DND-41 (cell line): ENCODE data around the gene CLINT1.

Experiments
- ATAC-seq: fragments of 200-7000 bp; cut with Tn5 transposase; 3 replicates; pipeline ENCODE4 v1.9.1; 2021; ENCODE audit warnings: low read depth; ENCODE audit not compliant: insufficient read depth
- DNase-seq: peaks from one replicate; pipeline ENCODE4 v3.0.0-alpha.2; 2020
- H2AFZ ChIP-seq: 2 replicates; pipeline ENCODE4 v1.6.0; 2012; ENCODE audit warnings: low read depth, low read length
- H3K27ac ChIP-seq: 2 replicates; pipeline ENCODE4 v1.5.1; 2012; ENCODE audit warnings: low read length, inconsistent platforms
- H3K27me3 ChIP-seq: fragments of 200-600 bp; sonication (generic); 2 replicates; pipeline ENCODE4 v1.6.0; 2012; ENCODE audit warnings: low read length, mild to moderate bottlenecking, inconsistent platforms; ENCODE audit not compliant: insufficient read depth, poor library complexity
- H3K36me3 ChIP-seq: 2 replicates; pipeline ENCODE4 v1.5.1; 2012; ENCODE audit warnings: low read length, inconsistent platforms; ENCODE audit not compliant: insufficient read depth
- H3K4me1 ChIP-seq: 2 replicates; pipeline ENCODE4 v1.5.1; 2012; ENCODE audit warnings: mild to moderate bottlenecking, low read length; ENCODE audit not compliant: insufficient read depth
- H3K4me2 ChIP-seq: 2 replicates; pipeline ENCODE4 v1.6.0; 2012; ENCODE audit warnings: mild to moderate bottlenecking, moderate library complexity, low read length, inconsistent platforms; ENCODE audit not compliant: insufficient read depth
- H3K4me3 ChIP-seq, 2 experiments: fragments of 200-600 bp in 1 of 2; shearing (Covaris generic) in 1 of 2; 2 replicates each; pipeline ENCODE4 v1.5.1; 2012 to 2016; ENCODE audit warnings: inconsistent platforms in 2 of 2, low read length in 2 of 2, mild to moderate bottlenecking in 2 of 2, low read depth in 1 of 2, moderate library complexity in 1 of 2
- H3K79me2 ChIP-seq: 2 replicates; pipeline ENCODE4 v1.6.0; 2012; ENCODE audit warnings: low read length, inconsistent platforms; ENCODE audit not compliant: insufficient read depth
- H3K9ac ChIP-seq: 2 replicates; pipeline ENCODE4 v1.6.0; 2012; ENCODE audit warnings: low read depth, mild to moderate bottlenecking, inconsistent platforms, low read length, moderate library complexity
- H3K9me3 ChIP-seq: 2 replicates; pipeline ENCODE4 v1.5.1; 2012; ENCODE audit warnings: low read length, moderate library complexity, mild to moderate bottlenecking, inconsistent platforms; ENCODE audit not compliant: insufficient read depth, severe bottlenecking
- H4K20me1 ChIP-seq: 2 replicates; pipeline ENCODE4 v1.6.0; 2012; ENCODE audit warnings: low read length; ENCODE audit not compliant: insufficient read depth
- CTCF ChIP-seq: IDR thresholded peaks from 2 replicates; pipeline ENCODE4 v1.5.1; 2012; ENCODE audit warnings: borderline replicate concordance, low read length, moderate library complexity, mild to moderate bottlenecking; ENCODE audit not compliant: poor library complexity, severe bottlenecking; ENCODE audit errors: extremely low read depth
- EZH2 ChIP-seq: IDR thresholded peaks from 3 replicates; pipeline ENCODE4 v1.6.1; 2012; ENCODE audit warnings: borderline replicate concordance, low read depth, mild to moderate bottlenecking, moderate library complexity, low read length, inconsistent platforms; ENCODE audit not compliant: severe bottlenecking

The CLINT1 gene

DNA sequence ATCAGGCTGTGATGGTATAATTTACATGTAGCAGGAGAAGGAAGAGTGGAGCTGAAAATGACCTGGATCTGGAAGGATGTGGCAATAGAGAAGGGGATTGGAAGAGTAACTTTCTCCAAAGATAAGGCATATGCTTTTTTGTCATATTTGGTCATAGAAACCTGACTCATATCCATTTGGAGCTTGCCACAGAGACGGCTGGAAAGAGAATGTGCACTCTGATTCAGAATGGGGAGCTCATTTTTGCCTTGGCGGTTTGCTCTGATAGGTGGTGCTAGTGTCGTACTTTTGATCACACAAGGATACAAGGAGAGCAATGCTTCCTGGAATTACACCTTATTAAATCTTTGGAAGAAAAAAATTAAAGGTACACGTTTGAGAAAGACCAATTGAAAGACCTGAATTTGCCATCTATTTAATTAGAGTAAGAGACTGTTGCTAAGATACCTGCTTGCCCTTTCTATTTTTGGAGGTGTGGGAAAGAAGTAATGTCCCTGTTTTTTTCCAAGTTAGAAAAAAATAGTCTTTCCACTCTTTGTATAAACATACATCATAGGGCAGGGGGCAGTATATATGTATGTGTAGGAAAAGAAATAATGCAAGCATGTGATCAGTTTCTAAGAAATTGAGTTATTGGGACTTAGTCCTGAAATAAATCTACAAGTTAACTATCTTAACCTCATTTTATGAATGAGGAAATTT lies 110.0 kb downstream of the CLINT1 start:
- Histone ChIP-seq H3K4me2 (no peak overlapping the region), H2AFZ (no peak overlapping the region), H3K27me3 (no peaks in the 10 kb centered on the region), H4K20me1 (no peaks in the 10 kb centered on the region), H3K4me1 (peaks cover 13% of the 10 kb centered on the region), H3K9me3 (no peaks in the 10 kb centered on the region), H3K27ac (no peak overlapping the region), H3K79me2 (peaks cover 24% of the 10 kb centered on the region), H3K4me3 (no peak overlapping the region), H3K36me3 (peaks cover 23% of the 10 kb centered on the region), H3K9ac (no peak overlapping the region)
- TF ChIP-seq EZH2: no peak
- TF ChIP-seq CTCF: no peak
- no peak for ATAC-seq
- no peak for DNase-seq

GRCh38 chr5:157747766-157748700 lies 110.9 kb downstream of the CLINT1 start:
- ATAC-seq (no peak), DNase-seq (no peak)
- H3K4me1 ChIP-seq: peaks cover 17% of the 10 kb centered on the region
- H3K4me3 ChIP-seq: no peak overlapping the region
- H4K20me1 ChIP-seq: no peaks in the 10 kb centered on the region
- no peak overlapping the region for H3K4me2 ChIP-seq
- H2AFZ ChIP-seq: no peak overlapping the region
- H3K79me2 ChIP-seq: peaks cover 24% of the 10 kb centered on the region
- no peak overlapping the region for H3K27ac ChIP-seq
- H3K36me3 ChIP-seq: peaks cover 15% of the 10 kb centered on the region
- H3K9me3 ChIP-seq: no peaks in the 10 kb centered on the region
- H3K9ac ChIP-seq: no peak overlapping the region
- TF ChIP-seq CTCF (no peak), EZH2 (no peak)
- H3K27me3 ChIP-seq: no peaks in the 10 kb centered on the region

DNA sequence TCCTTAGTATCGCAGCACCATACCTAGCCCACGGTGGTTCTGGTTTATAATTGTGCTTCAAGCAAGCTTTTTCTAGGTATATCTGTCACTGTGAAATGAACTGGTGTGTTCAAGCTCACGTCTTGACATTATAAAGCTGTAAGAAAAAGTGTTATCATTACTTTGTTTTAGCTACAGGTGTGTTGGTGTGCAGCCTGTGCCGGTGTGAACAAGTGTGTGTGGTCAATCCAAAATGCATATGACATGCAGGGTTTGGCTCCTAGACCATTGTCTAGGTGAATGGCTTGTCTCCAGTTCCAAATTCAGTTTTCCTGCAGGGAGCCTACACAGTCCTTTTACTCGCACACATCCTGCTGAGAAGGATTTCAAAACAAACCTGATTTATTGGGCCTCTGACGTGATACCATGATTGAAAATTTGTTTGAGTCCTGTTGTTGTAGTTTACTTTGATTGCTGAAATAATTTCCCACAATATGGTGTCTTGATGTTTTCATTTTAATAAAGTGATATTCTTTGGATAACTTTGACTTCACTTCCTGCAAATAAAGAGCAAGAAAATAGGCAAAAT lies 111.7 kb downstream of the CLINT1 start:
- Histone ChIP-seq H3K4me2 (no peak overlapping the region), H3K79me2 (peaks cover 24% of the 10 kb centered on the region), H3K9me3 (no peaks in the 10 kb centered on the region), H3K4me1 (peaks cover 21% of the 10 kb centered on the region), H3K27ac (no peak overlapping the region), H3K27me3 (no peaks in the 10 kb centered on the region), H3K4me3 (no peak overlapping the region), H4K20me1 (no peaks in the 10 kb centered on the region), H3K36me3 (peaks cover 8% of the 10 kb centered on the region), H2AFZ (no peak overlapping the region), H3K9ac (no peak overlapping the region)
- DNase-seq (no peak), ATAC-seq (no peak)
- no peak for TF ChIP-seq CTCF
- no peak for TF ChIP-seq EZH2
